22Rv1 (cell line): ENCODE results near the gene SWI5.
A peak's percentile ranks its signal among the peaks of the same experiment; 100 is the strongest.

Source experiments
- H3K27ac ChIP-seq: fragments of 450-650 bp; 2 replicates; pipeline ENCODE4 v1.5.1; 2017
- ZFX ChIP-seq: fragments of 450-650 bp; IDR thresholded peaks from 2 replicates; pipeline ENCODE4 v1.6.1; 2017; ENCODE audit warnings: antibody characterized with exemption, borderline replicate concordance
- TF ChIP-seq, protein P1 (sequence below): fragments of 450-650 bp; IDR thresholded peaks from 2 replicates; pipeline ENCODE4 v1.5.1; 2017; ENCODE audit warnings: mild to moderate bottlenecking

The SWI5 gene

GRCh38 chr9:128258326-128258725, 17.8 kb upstream of the SWI5 start:
- TF ChIP-seq, protein P1, sequence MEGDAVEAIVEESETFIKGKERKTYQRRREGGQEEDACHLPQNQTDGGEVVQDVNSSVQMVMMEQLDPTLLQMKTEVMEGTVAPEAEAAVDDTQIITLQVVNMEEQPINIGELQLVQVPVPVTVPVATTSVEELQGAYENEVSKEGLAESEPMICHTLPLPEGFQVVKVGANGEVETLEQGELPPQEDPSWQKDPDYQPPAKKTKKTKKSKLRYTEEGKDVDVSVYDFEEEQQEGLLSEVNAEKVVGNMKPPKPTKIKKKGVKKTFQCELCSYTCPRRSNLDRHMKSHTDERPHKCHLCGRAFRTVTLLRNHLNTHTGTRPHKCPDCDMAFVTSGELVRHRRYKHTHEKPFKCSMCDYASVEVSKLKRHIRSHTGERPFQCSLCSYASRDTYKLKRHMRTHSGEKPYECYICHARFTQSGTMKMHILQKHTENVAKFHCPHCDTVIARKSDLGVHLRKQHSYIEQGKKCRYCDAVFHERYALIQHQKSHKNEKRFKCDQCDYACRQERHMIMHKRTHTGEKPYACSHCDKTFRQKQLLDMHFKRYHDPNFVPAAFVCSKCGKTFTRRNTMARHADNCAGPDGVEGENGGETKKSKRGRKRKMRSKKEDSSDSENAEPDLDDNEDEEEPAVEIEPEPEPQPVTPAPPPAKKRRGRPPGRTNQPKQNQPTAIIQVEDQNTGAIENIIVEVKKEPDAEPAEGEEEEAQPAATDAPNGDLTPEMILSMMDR: no peak
- no peak for TF ChIP-seq ZFX
- H3K27ac ChIP-seq: no peak overlapping the region

- H3K27ac ChIP-seq: no peak overlapping the region
- TF ChIP-seq, protein P1: peak; percentile 20; the same call in 1 of the 2 replicates
- TF ChIP-seq ZFX: no peak
These were observed 16.9 kb upstream of the SWI5 start for GRCh38 chr9:128259156-128259555.

- TF ChIP-seq, protein P1: no peak
- no peak for TF ChIP-seq ZFX
- H3K27ac ChIP-seq: no peak overlapping the region
These were observed 15.7 kb upstream of the SWI5 start for GRCh38 chr9:128260340-128260739.

DNA sequence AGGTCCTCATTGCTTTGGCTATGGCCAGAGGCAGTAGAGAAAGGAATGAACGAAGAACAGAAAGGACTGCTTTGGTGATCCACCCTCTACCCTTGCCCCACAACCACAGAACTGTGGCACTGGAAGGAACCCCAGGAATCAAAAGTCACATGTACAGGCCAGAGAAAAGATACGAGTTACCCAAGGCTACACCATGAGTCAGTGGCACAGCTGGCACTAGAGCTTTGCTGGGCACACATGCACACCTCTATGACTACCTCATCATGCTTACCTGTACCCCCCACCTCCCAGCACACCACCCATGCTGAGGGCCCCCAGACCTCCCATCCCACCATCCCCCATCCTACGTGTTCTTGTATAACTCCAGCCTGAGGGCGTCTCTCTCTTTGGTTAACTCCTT, 13.4 kb upstream of the SWI5 start:
- H3K27ac ChIP-seq: no peak overlapping the region
- TF ChIP-seq, protein P1: no peak
- no peak for TF ChIP-seq ZFX

- no peak overlapping the region for H3K27ac ChIP-seq
- TF ChIP-seq, protein P1: no peak
- TF ChIP-seq ZFX: no peak
These were observed 10.7 kb upstream of the SWI5 start for GRCh38 chr9:128265348-128265847.

GRCh38 chr9:128266868-128267590, 9.0 kb upstream of the SWI5 start:
- H3K27ac ChIP-seq: no peak overlapping the region
- TF ChIP-seq, protein P1: no peak
- TF ChIP-seq ZFX: no peak

DNA sequence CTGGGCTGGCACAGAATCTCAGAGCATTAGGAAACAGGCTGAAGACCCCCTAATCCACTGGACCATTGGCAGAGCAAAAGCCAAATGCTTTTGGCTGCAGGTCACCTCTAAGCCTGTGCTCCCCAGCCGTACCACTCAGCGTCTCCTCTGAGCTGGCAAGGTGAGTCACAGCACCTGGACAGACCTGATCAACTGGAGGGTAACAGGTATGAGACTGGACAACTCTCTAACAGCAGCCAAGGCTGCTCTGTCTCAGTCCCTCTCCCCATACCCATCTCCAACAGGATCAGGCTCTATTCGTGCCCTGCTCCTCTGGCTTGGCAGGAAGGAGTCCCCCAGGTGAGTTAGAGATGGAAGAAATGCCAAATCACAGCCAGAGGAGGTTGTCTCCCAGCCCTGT, 5.0 kb upstream of the SWI5 start:
- no peak for TF ChIP-seq ZFX
- TF ChIP-seq, protein P1: no peak
- H3K27ac ChIP-seq: no peak overlapping the region
